VCaP (cell line): ENCODE results near the gene EFCAB10.

Source experiments
- H3K27ac ChIP-seq: fragments of 450-650 bp; 2 replicates; pipeline ENCODE4 v1.5.1; 2017
- TF ChIP-seq, protein P1 (sequence below): fragments of 450-650 bp; conservative IDR thresholded peaks from 2 replicates; pipeline ENCODE4 v1.5.1; 2017; ENCODE audit warnings: mild to moderate bottlenecking, moderate library complexity

Gene EFCAB10, protein sequence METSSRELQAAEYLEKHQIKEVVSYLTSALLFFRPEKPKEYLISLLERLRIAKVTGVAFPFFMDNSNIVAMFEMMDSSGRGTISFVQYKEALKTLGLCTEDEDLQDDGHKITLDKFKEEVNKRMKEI

DNA sequence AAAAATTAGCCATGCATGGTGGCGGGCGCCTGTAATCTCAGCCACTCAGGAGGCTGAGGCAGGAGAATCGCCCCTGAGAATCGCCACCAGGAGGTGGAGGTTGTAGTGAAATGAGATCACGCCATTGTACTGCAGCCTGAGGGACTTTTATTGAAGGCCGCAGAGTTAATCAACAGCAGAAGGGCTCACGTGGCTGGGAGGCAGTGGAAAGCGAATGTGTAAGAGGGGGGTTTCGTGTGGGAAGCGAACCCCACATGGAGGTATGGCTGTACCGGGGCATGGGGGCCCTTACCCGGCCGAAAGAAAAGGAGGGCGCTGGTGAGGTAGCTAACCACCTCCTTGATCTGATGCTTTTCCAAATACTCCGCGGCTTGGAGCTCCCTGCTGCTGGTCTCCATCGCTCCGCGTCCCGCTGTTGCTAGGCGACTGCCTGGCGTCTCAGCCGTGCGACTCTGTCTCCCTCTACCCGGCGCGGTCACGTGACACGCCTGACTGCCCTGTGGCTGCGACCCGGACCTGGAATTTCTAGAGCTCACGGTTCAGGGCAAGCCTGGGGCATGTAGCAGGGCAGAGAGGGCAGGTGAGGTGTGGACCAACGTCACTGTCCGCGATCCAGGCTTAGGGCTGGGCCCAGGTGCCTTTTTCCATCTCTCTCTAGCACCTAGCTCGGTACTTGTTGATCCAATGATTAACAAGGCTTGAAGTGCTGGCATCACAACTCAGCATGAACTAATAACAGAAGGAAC, at the start of gene EFCAB10:
Gene EFCAB10 (minus strand): TSS at position 428 of the 746 bp plus-strand sequence. CDS start 30 bp downstream, at position 398.
- H3K27ac ChIP-seq = peak within 1 kb of the TSS; percentile 43; the same call in 1 of the 2 replicates
- TF ChIP-seq, protein P1, sequence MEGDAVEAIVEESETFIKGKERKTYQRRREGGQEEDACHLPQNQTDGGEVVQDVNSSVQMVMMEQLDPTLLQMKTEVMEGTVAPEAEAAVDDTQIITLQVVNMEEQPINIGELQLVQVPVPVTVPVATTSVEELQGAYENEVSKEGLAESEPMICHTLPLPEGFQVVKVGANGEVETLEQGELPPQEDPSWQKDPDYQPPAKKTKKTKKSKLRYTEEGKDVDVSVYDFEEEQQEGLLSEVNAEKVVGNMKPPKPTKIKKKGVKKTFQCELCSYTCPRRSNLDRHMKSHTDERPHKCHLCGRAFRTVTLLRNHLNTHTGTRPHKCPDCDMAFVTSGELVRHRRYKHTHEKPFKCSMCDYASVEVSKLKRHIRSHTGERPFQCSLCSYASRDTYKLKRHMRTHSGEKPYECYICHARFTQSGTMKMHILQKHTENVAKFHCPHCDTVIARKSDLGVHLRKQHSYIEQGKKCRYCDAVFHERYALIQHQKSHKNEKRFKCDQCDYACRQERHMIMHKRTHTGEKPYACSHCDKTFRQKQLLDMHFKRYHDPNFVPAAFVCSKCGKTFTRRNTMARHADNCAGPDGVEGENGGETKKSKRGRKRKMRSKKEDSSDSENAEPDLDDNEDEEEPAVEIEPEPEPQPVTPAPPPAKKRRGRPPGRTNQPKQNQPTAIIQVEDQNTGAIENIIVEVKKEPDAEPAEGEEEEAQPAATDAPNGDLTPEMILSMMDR = no peak

DNA sequence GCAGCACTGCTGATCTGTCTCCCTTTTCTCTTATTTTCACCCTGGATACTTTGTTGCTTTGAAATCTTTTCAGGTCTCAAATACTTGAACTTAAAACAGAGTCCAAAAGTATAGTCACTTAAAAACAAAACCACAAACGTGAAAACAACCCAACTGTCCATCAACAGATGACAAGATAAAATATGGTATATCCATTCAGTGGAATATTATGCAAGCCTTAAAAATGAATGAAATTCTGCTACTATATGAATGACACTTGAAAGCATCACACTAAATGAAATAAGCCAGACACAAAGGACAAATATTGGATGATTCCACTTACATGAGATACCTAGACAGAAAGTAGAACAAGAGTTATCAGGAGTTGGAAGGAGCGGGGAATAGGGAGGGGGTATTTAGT, 44.7 kb upstream of the EFCAB10 start:
- TF ChIP-seq, protein P1 = no peak
- H3K27ac ChIP-seq = no peak overlapping the region

DNA sequence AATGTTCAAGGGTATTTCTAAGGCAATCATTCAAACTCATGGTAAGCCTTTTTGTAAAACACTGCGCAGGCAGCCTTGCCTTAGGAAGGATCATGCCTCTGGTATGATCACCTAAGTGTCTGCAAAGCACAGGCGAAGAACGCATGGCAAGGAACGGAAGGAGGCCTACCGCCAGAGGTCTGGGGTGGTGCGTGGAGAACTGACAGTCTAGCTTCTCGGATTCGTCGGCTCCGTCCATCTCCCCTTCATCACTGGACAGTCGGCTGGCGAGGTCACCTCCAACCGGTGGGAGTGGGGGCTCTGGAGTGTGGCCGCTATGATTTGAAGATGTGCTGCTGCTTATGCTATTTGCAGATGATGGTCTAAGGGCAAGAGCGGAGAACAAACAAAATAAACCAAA, 42.6 kb upstream of the EFCAB10 start:
- TF ChIP-seq, protein P1 = no peak
- H3K27ac ChIP-seq = no peak overlapping the region

DNA sequence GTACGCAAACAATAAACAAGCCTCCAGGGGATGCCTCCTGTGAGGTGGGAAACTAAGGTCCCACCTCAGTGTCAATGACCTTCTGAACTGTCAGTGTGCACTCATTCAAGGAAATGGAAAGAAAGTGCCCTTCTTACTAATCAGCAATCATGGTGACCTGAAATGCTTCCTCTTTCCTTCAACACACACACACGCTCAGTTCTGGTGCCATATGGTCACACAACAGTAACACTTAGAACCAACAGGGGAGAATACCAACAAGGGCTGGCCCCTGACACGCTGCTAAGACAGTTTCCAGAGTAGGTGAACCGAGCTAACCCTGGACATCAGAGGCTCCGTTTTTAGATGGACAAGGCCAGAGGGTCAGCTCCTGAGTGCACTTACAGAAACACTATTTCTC, 42.1 kb upstream of the EFCAB10 start:
- TF ChIP-seq, protein P1 = no peak
- no peak overlapping the region for H3K27ac ChIP-seq

DNA sequence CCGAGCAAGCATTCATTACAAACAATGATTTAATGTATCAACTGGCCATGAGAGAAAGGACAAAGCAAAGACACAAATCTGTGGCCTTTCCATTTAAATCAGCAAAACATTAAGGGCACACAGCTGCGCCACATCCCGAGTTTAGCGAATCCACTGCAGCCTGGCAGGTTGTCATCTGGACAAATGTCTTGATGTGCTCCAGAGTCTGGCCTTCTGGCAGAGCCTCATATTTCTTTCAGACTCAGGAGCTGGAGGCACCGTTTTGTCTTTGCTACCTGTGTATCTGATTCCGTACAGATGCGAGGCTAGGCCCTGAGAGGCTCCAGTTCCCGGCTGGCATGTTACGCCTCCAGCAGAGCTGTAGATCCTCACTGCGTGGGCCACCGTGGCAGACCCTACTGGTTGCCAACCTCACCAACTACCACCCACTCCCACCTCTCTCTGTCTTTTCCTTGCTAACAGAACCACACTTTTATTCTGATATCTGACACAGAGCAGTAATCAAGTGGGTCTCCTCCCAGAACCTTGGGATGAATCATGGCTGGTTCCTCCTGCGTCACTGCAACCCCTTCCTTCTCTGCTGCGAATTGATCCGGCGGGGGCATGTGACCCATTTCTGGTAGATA, 40.9 kb upstream of the EFCAB10 start:
- H3K27ac ChIP-seq = no peak overlapping the region
- TF ChIP-seq, protein P1 = no peak

DNA sequence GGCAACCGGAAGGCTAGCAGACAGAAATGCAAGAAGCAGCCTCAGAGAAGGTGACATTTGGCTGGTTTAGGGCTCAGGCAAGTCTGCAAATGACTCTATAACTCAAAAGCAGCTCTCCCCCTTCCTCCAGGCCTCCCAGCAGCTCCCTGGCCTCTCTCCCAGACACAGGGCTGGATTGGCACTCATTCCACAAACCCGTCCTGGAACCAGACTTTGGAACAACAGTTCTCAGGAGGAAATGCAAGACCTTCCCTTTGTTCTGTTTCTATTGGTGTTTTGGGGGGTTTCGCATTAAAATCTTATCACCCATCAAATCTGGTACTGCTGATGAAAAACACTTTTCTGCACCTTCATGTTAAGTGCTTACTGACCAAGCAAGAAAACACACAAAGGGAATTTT, 40.3 kb upstream of the EFCAB10 start:
- TF ChIP-seq, protein P1 = no peak
- H3K27ac ChIP-seq = no peak overlapping the region

DNA sequence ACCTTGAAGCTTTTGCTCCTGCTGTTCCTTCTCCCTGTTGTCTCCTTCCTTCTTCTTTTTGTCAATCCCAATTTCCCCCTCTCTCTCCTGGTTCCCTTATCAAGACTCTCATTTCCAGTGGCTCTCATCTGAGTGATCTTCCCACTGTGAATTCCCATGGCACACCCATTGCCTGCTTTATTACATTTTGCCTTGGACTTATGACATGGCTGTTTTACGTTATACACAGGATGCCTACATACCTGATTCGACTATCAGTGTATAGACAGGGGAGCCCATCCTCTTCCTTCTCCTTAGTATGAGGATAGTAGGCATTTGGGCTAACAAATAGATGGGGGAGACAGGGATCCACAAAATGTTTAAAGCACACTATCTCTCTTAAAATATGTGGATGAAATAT, 39.9 kb upstream of the EFCAB10 start:
- H3K27ac ChIP-seq = no peak overlapping the region

More for the DNA sequence above, 39.9 kb upstream of the EFCAB10 start:
- TF ChIP-seq, protein P1 = no peak
